ENCODE data around the gene TRA2A.
"Not testable (repeated sequence)": the region's sequence is repeated elsewhere in the genome, so short reads cannot be mapped to it uniquely, and the experiment has no call there.

TRA2A gene

DNA sequence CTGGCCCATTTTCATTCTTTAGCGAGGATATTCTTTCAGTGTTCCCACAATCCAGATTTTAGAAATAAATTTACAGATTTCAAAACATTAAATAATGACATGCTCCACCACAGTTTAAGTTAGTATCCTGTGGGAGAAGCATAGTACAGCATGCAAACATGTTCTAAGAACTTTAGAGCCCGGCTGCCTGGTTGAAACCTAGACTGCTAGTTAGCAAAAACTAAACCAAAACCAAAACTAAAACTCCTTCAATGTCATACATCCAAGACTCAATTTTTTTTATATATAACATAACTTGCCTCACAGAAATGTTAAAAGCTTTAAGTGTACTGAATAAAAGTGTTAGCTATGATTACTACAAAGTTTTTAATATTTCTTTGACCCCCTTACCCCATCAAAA lies 17.0 kb downstream of the TRA2A start:
- Histone ChIP-seq H3K36me3 (ENCODE audit: control insufficient read depth in 5 of 5, insufficient read depth in 5 of 5, low read length in 5 of 5) (peaks cover 24 to 86% (median 72%) of the 10 kb centered on the region in 5 donors), H3K4me1 (ENCODE audit: control insufficient read depth in 5 of 5, insufficient read depth in 5 of 5, low read length in 5 of 5) (no peaks in the 10 kb centered on the region), H3K9me3 (ENCODE audit: control insufficient read depth in 5 of 5, low read length in 5 of 5) (no peaks in the 10 kb centered on the region), H3K4me3 (ENCODE audit: low read depth in 1 of 5, low read length in 5 of 5) (no peak overlapping the region), H3K27ac (ENCODE audit: low read depth, low read length) (no peak overlapping the region), H3K27me3 (ENCODE audit: control insufficient read depth in 5 of 5, insufficient read depth in 4 of 5, low read length in 5 of 5) (no peaks in the 10 kb centered on the region), H3K9ac (ENCODE audit: low read length in 5 of 5) (no peak overlapping the region)

DNA sequence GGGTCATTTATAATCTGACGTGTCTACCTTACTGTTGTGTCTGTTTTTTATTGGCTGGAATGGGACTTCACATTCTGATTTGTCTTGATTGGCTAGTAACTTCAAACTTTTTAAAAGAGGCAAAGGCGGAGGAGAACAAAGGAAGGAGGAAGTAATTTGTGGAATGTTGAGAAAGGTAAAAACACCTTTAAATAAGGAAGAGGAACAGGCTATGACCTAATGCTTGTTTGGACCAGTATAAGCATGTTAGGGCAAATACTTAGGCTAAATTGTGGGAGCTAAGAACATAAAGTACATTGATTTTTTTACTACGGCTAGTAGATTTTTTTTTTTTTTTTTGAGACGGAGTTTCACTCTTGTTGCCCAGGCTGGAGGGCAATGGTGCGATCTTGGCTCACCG lies 18.0 kb downstream of the TRA2A start:
- H3K9me3 ChIP-seq (ENCODE audit: control insufficient read depth in 5 of 5, low read length in 5 of 5); H3K4me3 ChIP-seq (ENCODE audit: low read depth in 1 of 5, low read length in 5 of 5); H3K4me1 ChIP-seq (ENCODE audit: control insufficient read depth in 5 of 5, insufficient read depth in 5 of 5, low read length in 5 of 5); H3K27ac ChIP-seq (ENCODE audit: low read depth, low read length); H3K9ac ChIP-seq (ENCODE audit: low read length in 5 of 5); H3K27me3 ChIP-seq (ENCODE audit: control insufficient read depth in 5 of 5, insufficient read depth in 4 of 5, low read length in 5 of 5): not testable (repeated sequence)
- H3K36me3 ChIP-seq (ENCODE audit: control insufficient read depth in 5 of 5, insufficient read depth in 5 of 5, low read length in 5 of 5) = peaks cover 24 to 85% (median 65%) of the 10 kb centered on the region in 5 donors

DNA sequence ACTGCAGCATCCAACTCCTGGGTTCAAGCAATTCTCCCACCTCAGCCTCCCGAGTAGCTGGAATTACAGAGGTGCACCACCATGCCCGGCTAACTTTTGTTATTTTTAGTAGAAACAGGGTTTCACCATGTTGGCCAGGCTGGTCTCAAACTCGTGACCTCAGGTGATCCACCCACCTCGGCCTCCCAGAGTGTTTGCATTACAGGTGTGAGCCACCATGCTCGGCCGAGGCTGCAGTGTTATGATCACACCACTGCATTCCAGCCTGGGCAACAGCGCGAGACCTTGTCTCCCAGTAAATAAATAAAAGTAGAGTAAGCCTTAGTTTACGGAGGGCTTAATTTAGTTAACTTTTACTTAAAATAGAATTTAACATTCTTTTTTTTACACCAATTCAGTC lies 37.8 kb downstream of the TRA2A start:
- Histone ChIP-seq H3K36me3 (ENCODE audit: control insufficient read depth in 5 of 5, insufficient read depth in 5 of 5, low read length in 5 of 5) (peaks cover 0 to 4% (median 0%) of the 10 kb centered on the region in 5 donors), H3K27ac (ENCODE audit: low read depth, low read length) (no peak overlapping the region), H3K4me1 (ENCODE audit: control insufficient read depth in 5 of 5, insufficient read depth in 5 of 5, low read length in 5 of 5) (peaks cover 0 to 10% (median 8%) of the 10 kb centered on the region in 5 donors), H3K27me3 (ENCODE audit: control insufficient read depth in 5 of 5, insufficient read depth in 4 of 5, low read length in 5 of 5) (no peaks in the 10 kb centered on the region), H3K9me3 (ENCODE audit: control insufficient read depth in 5 of 5, low read length in 5 of 5) (no peaks in the 10 kb centered on the region), H3K4me3 (ENCODE audit: low read depth in 1 of 5, low read length in 5 of 5) (no peak overlapping the region), H3K9ac (ENCODE audit: low read length in 5 of 5) (no peak overlapping the region)

DNA sequence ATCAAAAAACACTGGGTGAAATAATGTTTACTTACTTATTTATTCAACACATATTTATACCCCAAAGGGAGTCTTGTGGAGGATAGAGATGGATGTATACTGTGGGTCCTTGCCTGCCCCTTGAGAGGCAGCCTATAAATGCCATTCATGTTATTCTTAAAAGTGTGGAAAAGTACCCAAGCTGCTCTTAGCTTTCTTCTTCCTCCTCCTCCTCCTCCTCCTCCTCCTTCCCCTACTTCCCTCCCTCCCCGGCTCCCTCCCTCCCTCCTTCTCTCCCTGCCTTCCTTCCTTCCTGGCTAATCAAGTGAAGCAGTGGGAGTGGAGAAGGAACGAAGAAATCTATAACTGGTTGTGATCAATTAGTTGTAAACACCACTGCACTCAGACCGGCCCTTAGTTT lies 40.3 kb downstream of the TRA2A start:
- no peak overlapping the region for H3K27ac ChIP-seq (ENCODE audit: low read depth, low read length)
- peaks cover 0 to 10% (median 8%) of the 10 kb centered on the region in 5 donors for H3K4me1 ChIP-seq (ENCODE audit: control insufficient read depth in 5 of 5, insufficient read depth in 5 of 5, low read length in 5 of 5)
- H3K27me3 ChIP-seq (ENCODE audit: control insufficient read depth in 5 of 5, insufficient read depth in 4 of 5, low read length in 5 of 5) = no peaks in the 10 kb centered on the region
- no peak overlapping the region for H3K9ac ChIP-seq (ENCODE audit: low read length in 5 of 5)
- no peak overlapping the region for H3K4me3 ChIP-seq (ENCODE audit: low read depth in 1 of 5, low read length in 5 of 5)
- H3K9me3 ChIP-seq (ENCODE audit: control insufficient read depth in 5 of 5, low read length in 5 of 5) = no peaks in the 10 kb centered on the region
- H3K36me3 ChIP-seq (ENCODE audit: control insufficient read depth in 5 of 5, insufficient read depth in 5 of 5, low read length in 5 of 5) = no peaks in the 10 kb centered on the region

DNA sequence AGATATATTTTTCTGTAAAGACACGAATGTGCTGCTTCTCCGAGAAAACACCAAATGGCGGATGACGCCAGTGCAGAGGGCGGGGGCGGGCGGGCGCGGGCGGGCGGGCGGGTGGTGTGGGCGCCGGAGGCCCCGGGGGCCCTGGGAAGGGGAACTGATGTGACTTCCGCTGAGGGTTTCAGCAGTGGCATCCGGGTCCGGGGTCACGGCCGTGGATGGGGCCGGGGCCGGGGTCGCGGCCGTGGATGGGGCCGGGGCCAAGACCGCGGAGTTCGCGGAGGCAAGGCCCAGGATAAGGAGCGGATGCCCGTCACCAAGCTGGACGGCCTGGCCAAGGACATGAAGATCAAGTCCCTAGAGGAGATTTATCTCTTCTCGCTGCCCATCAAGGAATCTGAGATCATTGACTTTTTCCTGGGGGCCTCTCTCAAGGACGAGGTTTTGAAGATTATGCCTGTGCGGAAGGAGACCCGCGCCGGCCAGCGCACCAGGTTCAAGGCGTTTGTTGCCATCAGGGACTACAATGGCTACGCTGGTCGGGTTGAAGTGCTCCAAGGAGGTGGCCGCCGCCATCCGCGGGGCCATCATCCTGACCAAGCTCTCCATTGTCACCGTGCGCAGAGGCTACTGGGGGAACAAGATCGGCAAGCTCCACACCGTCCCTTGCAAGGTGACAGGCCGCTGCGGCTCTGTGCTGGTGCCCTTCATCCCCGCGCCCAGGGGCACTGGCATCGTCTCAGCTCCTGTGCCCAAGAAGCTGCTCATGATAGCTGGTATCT lies 41.2 kb downstream of the TRA2A start:
- Histone ChIP-seq H3K27me3 (ENCODE audit: control insufficient read depth in 5 of 5, insufficient read depth in 4 of 5, low read length in 5 of 5) (no peaks in the 10 kb centered on the region), H3K9me3 (ENCODE audit: control insufficient read depth in 5 of 5, low read length in 5 of 5) (no peaks in the 10 kb centered on the region), H3K4me1 (ENCODE audit: control insufficient read depth in 5 of 5, insufficient read depth in 5 of 5, low read length in 5 of 5) (peaks cover 0 to 10% (median 8%) of the 10 kb centered on the region in 5 donors), H3K36me3 (ENCODE audit: control insufficient read depth in 5 of 5, insufficient read depth in 5 of 5, low read length in 5 of 5) (no peaks in the 10 kb centered on the region), H3K27ac (ENCODE audit: low read depth, low read length) (no peak overlapping the region), H3K4me3 (ENCODE audit: low read depth in 1 of 5, low read length in 5 of 5) (peak overlapping the region; percentile 66 to 73 (median 68)), H3K9ac (ENCODE audit: low read length in 5 of 5) (peak overlapping the region in 2 of 5 donors; percentile 39 to 68)

DNA sequence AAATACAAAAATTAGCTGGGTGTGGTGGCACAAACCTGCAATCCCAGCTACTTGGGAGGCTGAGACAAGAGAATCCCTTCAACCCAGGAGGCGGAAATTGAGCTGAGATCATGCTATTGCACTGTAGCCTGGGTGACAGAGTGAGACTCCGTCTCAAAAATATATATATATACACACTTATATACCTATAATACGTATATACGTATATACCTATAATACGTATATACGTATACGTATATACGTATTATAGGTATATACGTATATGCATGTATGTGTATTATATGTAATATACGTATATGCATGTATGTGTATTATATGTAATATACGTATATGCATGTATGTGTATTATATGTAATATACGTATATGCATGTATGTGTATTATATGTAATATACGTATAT lies 43.1 kb downstream of the TRA2A start:
- not testable (repeated sequence) for H3K27me3 ChIP-seq (ENCODE audit: control insufficient read depth in 5 of 5, insufficient read depth in 4 of 5, low read length in 5 of 5); H3K9ac ChIP-seq (ENCODE audit: low read length in 5 of 5); H3K4me1 ChIP-seq (ENCODE audit: control insufficient read depth in 5 of 5, insufficient read depth in 5 of 5, low read length in 5 of 5); H3K9me3 ChIP-seq (ENCODE audit: control insufficient read depth in 5 of 5, low read length in 5 of 5); H3K4me3 ChIP-seq (ENCODE audit: low read depth in 1 of 5, low read length in 5 of 5); H3K27ac ChIP-seq (ENCODE audit: low read depth, low read length); H3K36me3 ChIP-seq (ENCODE audit: control insufficient read depth in 5 of 5, insufficient read depth in 5 of 5, low read length in 5 of 5)

DNA sequence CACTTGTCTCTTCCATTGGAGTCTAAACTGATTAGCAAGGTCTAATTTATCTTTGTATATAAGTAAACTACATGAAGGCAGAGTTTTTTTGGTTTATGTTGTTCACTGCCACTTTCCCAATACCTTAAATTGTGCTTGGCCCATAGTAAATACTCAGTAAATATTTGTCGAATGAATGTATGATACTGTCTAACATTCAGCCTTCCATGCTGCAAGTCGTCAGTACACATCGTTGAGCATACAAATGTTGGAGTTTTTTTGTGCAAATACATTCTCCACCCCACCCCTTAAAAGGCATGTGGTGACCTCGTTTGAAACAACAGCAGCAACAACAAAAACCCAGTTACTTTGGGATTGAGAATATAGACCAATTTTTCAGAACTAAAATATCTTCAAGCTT lies 44.1 kb downstream of the TRA2A start:
- no peak overlapping the region for H3K9ac ChIP-seq (ENCODE audit: low read length in 5 of 5)
- H3K27ac ChIP-seq (ENCODE audit: low read depth, low read length) = no peak overlapping the region
- no peaks in the 10 kb centered on the region for H3K27me3 ChIP-seq (ENCODE audit: control insufficient read depth in 5 of 5, insufficient read depth in 4 of 5, low read length in 5 of 5)
- peaks cover 0 to 10% (median 8%) of the 10 kb centered on the region in 5 donors for H3K4me1 ChIP-seq (ENCODE audit: control insufficient read depth in 5 of 5, insufficient read depth in 5 of 5, low read length in 5 of 5)
- no peak overlapping the region for H3K4me3 ChIP-seq (ENCODE audit: low read depth in 1 of 5, low read length in 5 of 5)
- H3K36me3 ChIP-seq (ENCODE audit: control insufficient read depth in 5 of 5, insufficient read depth in 5 of 5, low read length in 5 of 5) = no peaks in the 10 kb centered on the region
- no peaks in the 10 kb centered on the region for H3K9me3 ChIP-seq (ENCODE audit: control insufficient read depth in 5 of 5, low read length in 5 of 5)

DNA sequence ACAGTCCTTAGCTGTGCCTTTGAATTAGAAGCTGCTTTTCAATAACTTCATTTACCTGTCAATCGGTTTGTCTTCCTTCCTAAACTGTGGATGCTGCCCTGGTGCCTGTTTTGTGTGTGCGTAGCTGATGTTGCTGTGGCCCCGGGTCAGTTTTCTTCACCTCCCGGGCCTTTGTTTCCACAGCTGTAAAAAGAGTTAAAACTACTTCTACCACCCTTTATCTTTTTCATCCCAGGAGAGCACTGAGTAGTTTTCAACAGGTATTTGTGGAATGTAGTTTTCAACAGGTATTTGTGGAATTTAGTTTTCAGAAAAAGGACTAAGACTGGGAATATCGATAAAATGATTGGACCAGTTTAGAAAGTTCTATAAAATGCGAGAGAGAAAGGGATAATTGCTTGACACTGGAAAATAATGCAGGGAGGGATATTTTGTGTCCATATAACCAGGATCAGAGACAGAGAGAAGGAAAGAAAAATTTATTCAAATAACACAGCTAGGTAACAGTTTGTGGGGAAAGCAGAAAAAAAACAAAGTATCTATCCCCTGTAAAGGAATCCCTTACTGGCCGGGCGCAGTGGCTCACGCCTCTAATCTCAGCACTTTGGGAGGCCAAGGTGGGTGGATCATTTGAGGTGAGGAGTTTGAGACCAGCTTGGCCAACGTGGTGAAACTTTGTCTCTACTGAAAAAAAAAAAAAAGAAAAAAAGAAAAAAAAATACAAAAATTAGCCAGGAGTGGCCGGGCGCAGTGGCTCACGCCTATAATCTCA lies 45.6 kb downstream of the TRA2A start:
- Histone ChIP-seq H3K4me3 (ENCODE audit: low read depth in 1 of 5, low read length in 5 of 5) (no peak overlapping the region), H3K36me3 (ENCODE audit: control insufficient read depth in 5 of 5, insufficient read depth in 5 of 5, low read length in 5 of 5) (no peaks in the 10 kb centered on the region), H3K9me3 (ENCODE audit: control insufficient read depth in 5 of 5, low read length in 5 of 5) (no peaks in the 10 kb centered on the region), H3K27me3 (ENCODE audit: control insufficient read depth in 5 of 5, insufficient read depth in 4 of 5, low read length in 5 of 5) (peaks cover 0 to 3% (median 0%) of the 10 kb centered on the region in 5 donors), H3K9ac (ENCODE audit: low read length in 5 of 5) (no peak overlapping the region), H3K4me1 (ENCODE audit: control insufficient read depth in 5 of 5, insufficient read depth in 5 of 5, low read length in 5 of 5) (peaks cover 0 to 9% (median 5%) of the 10 kb centered on the region in 5 donors), H3K27ac (ENCODE audit: low read depth, low read length) (no peak overlapping the region)

DNA sequence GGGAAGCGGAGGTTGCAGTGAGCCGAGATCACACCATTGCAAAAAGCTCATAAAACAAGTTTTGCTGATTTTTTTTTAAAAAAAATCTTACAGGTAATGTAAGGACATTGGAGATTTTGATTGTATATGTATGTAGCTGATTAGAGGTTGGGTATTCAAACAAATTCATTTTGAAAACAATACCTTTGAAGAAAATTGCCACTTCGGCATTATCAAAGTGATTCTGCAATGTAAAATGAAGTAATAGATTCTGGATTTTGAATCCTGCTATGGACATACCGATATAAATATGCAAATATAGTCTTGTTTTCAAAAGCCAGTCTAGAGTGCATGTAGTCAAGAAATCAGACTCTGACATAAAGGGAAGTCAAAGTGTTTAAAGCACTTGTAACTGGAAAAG lies 49.1 kb downstream of the TRA2A start:
- H3K4me1 ChIP-seq (ENCODE audit: control insufficient read depth in 5 of 5, insufficient read depth in 5 of 5, low read length in 5 of 5) = no peaks in the 10 kb centered on the region
- no peak overlapping the region for H3K4me3 ChIP-seq (ENCODE audit: low read depth in 1 of 5, low read length in 5 of 5)
- H3K27ac ChIP-seq (ENCODE audit: low read depth, low read length) = no peak overlapping the region
- H3K9ac ChIP-seq (ENCODE audit: low read length in 5 of 5) = no peak overlapping the region
- H3K27me3 ChIP-seq (ENCODE audit: control insufficient read depth in 5 of 5, insufficient read depth in 4 of 5, low read length in 5 of 5) = peaks cover 0 to 12% (median 8%) of the 10 kb centered on the region in 5 donors
- no peaks in the 10 kb centered on the region for H3K9me3 ChIP-seq (ENCODE audit: control insufficient read depth in 5 of 5, low read length in 5 of 5)
- no peaks in the 10 kb centered on the region for H3K36me3 ChIP-seq (ENCODE audit: control insufficient read depth in 5 of 5, insufficient read depth in 5 of 5, low read length in 5 of 5)

Measured in subcutaneous abdominal adipose tissue (tissue), 5 donors.